Prostate gland (tissue), 2 donors: ENCODE results near the gene PAPOLB.

Source experiments
- POLR2A ChIP-seq: fragments of 450-650 bp; IDR thresholded peaks from one replicate; pipeline ENCODE4 v1.6.1; 2016; ENCODE audit warnings: antibody characterized with exemption, mild to moderate bottlenecking
- POLR2AphosphoS5 ChIP-seq: sonication (generic); formaldehyde crosslinking; IDR thresholded peaks from one replicate; pipeline ENCODE4 v1.6.1; 2017; ENCODE audit warnings: antibody characterized with exemption
- TF ChIP-seq, protein P1 (sequence below), 4 experiments: fragments of 200-600 bp in 2 of 4; fragments of 450-650 bp in 2 of 4; sonication (generic) in 2 of 4; IDR thresholded peaks; 1 replicate in 3 of 4; 2 replicates in 1 of 4; pipeline ENCODE4 v1.5.1; 2016 to 2019; ENCODE audit warnings: antibody characterized with exemption in 4 of 4, mild to moderate bottlenecking in 2 of 4, moderate library complexity in 2 of 4

DNA sequence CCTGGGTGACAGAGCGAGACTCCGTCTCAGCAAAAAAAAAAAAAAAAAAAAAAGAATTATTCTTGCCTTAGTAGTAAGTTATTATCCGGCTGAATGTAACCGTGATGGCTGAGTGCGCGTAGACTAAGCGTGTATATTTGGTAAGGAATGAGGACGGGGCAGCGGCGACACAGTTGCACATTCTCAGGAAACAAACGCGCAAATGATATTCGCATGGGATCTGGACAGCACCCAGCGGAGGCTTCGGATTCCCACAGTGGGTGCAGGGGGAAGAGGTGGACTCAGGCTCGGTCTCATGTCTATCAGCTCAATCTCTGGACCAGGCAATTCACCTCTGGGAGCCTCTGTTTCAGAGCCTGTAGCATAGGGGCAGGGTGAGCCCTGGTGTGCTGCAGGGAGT, 29.1 kb downstream of the PAPOLB start:
- TF ChIP-seq, protein P1, sequence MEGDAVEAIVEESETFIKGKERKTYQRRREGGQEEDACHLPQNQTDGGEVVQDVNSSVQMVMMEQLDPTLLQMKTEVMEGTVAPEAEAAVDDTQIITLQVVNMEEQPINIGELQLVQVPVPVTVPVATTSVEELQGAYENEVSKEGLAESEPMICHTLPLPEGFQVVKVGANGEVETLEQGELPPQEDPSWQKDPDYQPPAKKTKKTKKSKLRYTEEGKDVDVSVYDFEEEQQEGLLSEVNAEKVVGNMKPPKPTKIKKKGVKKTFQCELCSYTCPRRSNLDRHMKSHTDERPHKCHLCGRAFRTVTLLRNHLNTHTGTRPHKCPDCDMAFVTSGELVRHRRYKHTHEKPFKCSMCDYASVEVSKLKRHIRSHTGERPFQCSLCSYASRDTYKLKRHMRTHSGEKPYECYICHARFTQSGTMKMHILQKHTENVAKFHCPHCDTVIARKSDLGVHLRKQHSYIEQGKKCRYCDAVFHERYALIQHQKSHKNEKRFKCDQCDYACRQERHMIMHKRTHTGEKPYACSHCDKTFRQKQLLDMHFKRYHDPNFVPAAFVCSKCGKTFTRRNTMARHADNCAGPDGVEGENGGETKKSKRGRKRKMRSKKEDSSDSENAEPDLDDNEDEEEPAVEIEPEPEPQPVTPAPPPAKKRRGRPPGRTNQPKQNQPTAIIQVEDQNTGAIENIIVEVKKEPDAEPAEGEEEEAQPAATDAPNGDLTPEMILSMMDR (IDR thresholded peaks at IDR 0.05): no peak
- TF ChIP-seq POLR2A: no peak
- no peak for TF ChIP-seq POLR2AphosphoS5
